A673 (cell line): ENCODE data around the gene P4HTM.

Source experiments
- EZH2 ChIP-seq: fragments of 200-600 bp; sonication (generic); IDR thresholded peaks from 2 replicates; pipeline ENCODE4 v1.6.1; 2017; ENCODE audit warnings: borderline replicate concordance, low read depth, mild to moderate bottlenecking, mixed read lengths, antibody characterized with exemption, low read length; ENCODE audit not compliant: poor library complexity, severe bottlenecking
- TF ChIP-seq, protein P1 (sequence below): fragments of 300-800, 200-600 bp; sonication (generic); conservative IDR thresholded peaks from 2 replicates; pipeline ENCODE4 v1.5.1; 2017; ENCODE audit warnings: low read depth, mild to moderate bottlenecking, antibody characterized with exemption, low read length, moderate library complexity, mixed read lengths

DNA sequence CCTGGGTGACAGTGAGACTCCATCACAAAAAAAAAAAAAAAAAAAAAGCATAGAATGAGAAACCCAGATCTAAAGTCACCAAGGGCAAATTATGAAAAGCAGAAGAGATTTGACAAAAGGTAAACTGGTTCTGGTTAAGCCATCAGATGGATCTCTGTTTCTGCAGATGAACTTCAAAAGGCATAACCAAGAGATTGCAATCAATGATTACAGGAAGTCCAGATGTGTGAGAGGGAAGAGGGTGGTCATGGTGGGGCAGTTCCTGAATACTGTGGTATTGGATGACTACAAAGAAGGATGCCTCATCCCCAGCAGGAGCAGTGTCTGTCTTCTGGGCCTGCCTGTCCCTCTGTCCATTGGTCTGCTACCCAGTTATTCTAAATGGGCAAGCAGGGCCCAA lies 3.8 kb downstream of the P4HTM start:
- TF ChIP-seq, protein P1, sequence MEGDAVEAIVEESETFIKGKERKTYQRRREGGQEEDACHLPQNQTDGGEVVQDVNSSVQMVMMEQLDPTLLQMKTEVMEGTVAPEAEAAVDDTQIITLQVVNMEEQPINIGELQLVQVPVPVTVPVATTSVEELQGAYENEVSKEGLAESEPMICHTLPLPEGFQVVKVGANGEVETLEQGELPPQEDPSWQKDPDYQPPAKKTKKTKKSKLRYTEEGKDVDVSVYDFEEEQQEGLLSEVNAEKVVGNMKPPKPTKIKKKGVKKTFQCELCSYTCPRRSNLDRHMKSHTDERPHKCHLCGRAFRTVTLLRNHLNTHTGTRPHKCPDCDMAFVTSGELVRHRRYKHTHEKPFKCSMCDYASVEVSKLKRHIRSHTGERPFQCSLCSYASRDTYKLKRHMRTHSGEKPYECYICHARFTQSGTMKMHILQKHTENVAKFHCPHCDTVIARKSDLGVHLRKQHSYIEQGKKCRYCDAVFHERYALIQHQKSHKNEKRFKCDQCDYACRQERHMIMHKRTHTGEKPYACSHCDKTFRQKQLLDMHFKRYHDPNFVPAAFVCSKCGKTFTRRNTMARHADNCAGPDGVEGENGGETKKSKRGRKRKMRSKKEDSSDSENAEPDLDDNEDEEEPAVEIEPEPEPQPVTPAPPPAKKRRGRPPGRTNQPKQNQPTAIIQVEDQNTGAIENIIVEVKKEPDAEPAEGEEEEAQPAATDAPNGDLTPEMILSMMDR = no peak
- no peak for TF ChIP-seq EZH2
